Left lung (tissue), 10 donors: ENCODE results near the gene PLCL2. TPM values are rescaled to one million over a fixed set of nuclear protein-coding genes. Genes with fewer than 3 reads are reported as not detected.

Source experiments
- ATAC-seq: fragments of 200-7000 bp; cut with Tn5 transposase; one replicate; pipeline ENCODE4 v1.9.1; 2020; ENCODE audit warnings: moderate library complexity
- DNase-seq, 4 donors: peaks; one replicate each; pipeline ENCODE4 v3.0.0-alpha.2; 2013 to 2020
- H3K27ac ChIP-seq, 2 donors: fragments of 200-600 bp; sonication (generic) in 1 of 2; one replicate each; pipeline versions ENCODE4 v1.5.0 to v1.8.0; 2020 to 2021
- H3K27me3 ChIP-seq, 2 donors: fragments of 200-600 bp; sonication (generic) in 1 of 2; one replicate each; pipeline versions ENCODE4 v1.5.0 to v1.8.0; 2020 to 2021
- H3K36me3 ChIP-seq, 2 donors: fragments of 200-600 bp; sonication (generic) in 1 of 2; one replicate each; pipeline versions ENCODE4 v1.5.0 to v1.8.0; 2020 to 2021
- H3K4me1 ChIP-seq, 2 donors: fragments of 200-600 bp; one replicate each; pipeline ENCODE4 v1.8.0; 2021
- H3K4me3 ChIP-seq, 2 donors: fragments of 200-600 bp; sonication (generic) in 1 of 2; one replicate each; pipeline versions ENCODE4 v1.5.0 to v1.8.0; 2020 to 2021; ENCODE audit warnings: mild to moderate bottlenecking in 1 of 2
- H3K9me3 ChIP-seq, 2 donors: fragments of 200-600 bp; sonication (generic) in 1 of 2; one replicate each; pipeline versions ENCODE4 v1.5.0 to v1.8.0; 2020 to 2021
- intact Hi-C, 2 donors: fragments of 100-400 bp; cut with DNase I; formaldehyde crosslinking; loops; one replicate each; pipeline versions ENCODE4 v1.11.2 to v1.14.2; 2022
- polyA plus RNA-seq, 6 donors: library from polyadenylated mRNA; unstranded; fragments of 120-200 nt; gene quantifications; one replicate each; pipeline ENCODE4 v1.2.1, GENCODE V29; 2013; ENCODE audit not compliant: insufficient read length in 6 of 6
- total RNA-seq, 2 donors: library from RNA; stranded (reverse); fragmentation: NEBNext Ultra II Directional; extraction: Animal tissue kit (Norgen Biotek cat#: 25700); gene quantifications; one replicate each; pipeline ENCODE4 v1.2.1, GENCODE V29; 2021
- TF ChIP-seq, protein P1 (sequence below), 2 donors: fragments of 200-600 bp; sonication (generic) in 1 of 2; IDR thresholded peaks; one replicate each; pipeline versions ENCODE4 v1.5.0 to v1.8.0; 2021; ENCODE audit warnings: antibody characterized with exemption in 2 of 2
- donor health status: DM: no; HTN: yes; CAD: no.
- donor health status: DM: no; HTN: no; CAD: no.

Gene PLCL2
- total and polyA plus RNA-seq, 8 donors: 7.8 to 15.7 (median 10.1) TPM

DNA sequence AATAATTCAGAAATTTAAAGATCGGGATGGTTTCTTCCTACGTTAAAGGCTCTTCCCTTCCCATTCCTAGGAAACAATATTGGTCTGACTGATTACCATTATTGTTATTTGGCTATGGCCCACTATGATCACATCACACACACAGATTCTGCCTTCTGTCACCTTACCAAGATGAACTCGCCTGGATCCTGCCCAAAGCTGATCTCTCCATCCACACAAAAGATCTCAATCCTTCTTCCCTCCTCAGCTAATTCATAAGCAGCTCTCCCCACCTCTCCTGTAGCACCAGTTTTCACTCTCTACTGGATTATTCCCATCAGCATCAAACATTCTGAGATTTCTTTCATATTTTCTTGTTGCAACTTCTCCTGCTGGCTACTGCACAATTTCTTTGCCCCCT lies 25.0 kb downstream of the PLCL2 start:
- H3K36me3 ChIP-seq: no peaks in the 10 kb centered on the region
- no peak overlapping the region for H3K27ac ChIP-seq
- ATAC-seq: no peak
- H3K27me3 ChIP-seq: no peaks in the 10 kb centered on the region
- peaks cover 11 to 49% of the 10 kb centered on the region in 2 donors for H3K4me1 ChIP-seq
- no peaks in the 10 kb centered on the region for H3K9me3 ChIP-seq
- TF ChIP-seq, protein P1, sequence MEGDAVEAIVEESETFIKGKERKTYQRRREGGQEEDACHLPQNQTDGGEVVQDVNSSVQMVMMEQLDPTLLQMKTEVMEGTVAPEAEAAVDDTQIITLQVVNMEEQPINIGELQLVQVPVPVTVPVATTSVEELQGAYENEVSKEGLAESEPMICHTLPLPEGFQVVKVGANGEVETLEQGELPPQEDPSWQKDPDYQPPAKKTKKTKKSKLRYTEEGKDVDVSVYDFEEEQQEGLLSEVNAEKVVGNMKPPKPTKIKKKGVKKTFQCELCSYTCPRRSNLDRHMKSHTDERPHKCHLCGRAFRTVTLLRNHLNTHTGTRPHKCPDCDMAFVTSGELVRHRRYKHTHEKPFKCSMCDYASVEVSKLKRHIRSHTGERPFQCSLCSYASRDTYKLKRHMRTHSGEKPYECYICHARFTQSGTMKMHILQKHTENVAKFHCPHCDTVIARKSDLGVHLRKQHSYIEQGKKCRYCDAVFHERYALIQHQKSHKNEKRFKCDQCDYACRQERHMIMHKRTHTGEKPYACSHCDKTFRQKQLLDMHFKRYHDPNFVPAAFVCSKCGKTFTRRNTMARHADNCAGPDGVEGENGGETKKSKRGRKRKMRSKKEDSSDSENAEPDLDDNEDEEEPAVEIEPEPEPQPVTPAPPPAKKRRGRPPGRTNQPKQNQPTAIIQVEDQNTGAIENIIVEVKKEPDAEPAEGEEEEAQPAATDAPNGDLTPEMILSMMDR (IDR thresholded peaks at IDR 0.05): no peak
- no peak for DNase-seq
- no peak overlapping the region for H3K4me3 ChIP-seq
- intact Hi-C loops: no loop called here

DNA sequence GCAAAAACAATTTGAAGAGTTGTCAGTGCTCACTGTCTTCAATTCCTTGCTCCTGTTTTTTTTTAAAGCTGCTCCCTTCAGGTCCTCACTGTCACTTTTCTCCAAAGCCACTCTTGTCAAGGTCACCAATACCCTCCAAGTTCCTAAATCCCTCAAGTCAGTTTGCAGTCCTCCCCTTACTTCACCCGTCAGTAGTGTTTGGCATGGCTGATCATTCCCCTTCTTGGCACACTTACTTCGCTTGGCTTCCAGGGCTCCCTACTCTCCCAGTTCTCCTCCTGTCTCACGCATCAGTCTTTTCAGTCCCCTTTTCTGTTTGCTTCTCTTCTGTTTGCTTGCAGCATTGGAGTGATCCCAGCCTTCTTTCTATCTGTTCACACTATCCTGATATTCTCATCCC lies 25.5 kb downstream of the PLCL2 start:
- Histone ChIP-seq H3K27me3 (no peaks in the 10 kb centered on the region), H3K4me3 (no peak overlapping the region), H3K27ac (no peak overlapping the region), H3K4me1 (peaks cover 11 to 49% of the 10 kb centered on the region in 2 donors), H3K9me3 (no peaks in the 10 kb centered on the region), H3K36me3 (no peaks in the 10 kb centered on the region)
- DNase-seq: no peak
- no peak for ATAC-seq
- intact Hi-C loops: no loop called here
- TF ChIP-seq, protein P1 (IDR thresholded peaks at IDR 0.05): no peak

DNA sequence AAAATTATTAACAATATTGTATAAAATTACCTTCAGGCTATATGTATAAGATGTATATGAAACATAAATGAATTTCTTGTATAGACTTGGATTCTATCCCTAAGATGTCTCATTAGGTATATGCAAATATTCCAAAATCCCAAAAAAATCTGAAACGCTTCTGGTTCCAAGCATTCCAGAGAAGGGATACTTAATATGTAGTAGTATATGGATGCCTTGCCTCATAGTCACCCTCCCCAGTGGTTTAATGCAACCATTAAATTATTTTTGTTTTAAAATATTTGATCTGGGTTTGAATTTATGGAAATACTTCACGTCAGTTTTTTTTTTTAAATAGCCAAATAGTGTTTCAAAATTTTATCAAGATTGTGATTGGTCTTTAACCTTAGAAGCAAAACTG lies 27.2 kb downstream of the PLCL2 start:
- ATAC-seq: no peak
- H3K4me1 ChIP-seq: peaks cover 5 to 43% of the 10 kb centered on the region in 2 donors
- no peak overlapping the region for H3K4me3 ChIP-seq
- intact Hi-C loops: no loop called here
- H3K9me3 ChIP-seq: no peaks in the 10 kb centered on the region
- H3K27ac ChIP-seq: no peak overlapping the region
- no peaks in the 10 kb centered on the region for H3K27me3 ChIP-seq
- no peak for DNase-seq
- H3K36me3 ChIP-seq: no peaks in the 10 kb centered on the region
- TF ChIP-seq, protein P1 (IDR thresholded peaks at IDR 0.05): no peak

DNA sequence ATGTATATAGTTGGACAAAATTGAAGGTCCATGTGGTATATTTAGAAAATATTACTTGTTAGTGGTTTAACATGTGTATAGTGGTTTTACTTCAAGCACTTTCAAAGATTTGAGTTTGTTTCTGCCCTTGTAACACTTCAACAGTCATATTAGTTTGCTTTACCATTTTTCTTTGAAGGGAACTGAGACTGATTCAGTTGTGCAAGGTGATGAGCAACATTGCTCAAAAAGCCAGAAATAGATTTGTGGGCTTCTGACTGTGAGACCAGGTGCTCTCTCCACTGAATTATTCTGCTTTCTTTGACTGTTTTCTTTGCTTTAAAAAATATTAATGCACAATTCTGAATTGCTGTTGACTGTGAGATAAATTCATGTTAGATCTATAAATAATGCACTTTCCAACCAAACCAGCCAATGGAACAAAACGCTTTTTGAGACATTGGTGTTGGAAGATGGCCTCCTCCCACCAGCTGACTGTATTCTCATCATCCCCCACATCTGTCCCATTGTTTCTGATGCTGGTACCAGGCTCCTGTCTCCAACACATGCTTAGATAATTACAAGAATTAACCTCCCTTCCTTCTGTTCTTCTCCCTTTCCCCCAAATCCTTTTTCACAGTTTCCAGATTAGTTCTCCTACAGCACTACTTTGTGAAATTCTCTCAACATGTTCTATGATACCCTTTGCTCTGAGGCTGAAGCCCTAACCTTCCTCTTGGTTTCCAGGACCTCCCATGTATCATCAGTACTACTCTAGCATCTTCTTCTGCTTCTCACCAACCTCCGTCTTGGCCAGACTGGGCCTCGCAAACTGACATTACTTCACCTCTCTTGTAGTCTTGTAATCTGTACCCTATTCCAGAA lies 27.9 kb downstream of the PLCL2 start:
- Histone ChIP-seq H3K9me3 (no peaks in the 10 kb centered on the region), H3K4me3 (no peak overlapping the region), H3K27ac (no peak overlapping the region), H3K4me1 (peaks cover 0 to 39% of the 10 kb centered on the region in 2 donors), H3K27me3 (no peaks in the 10 kb centered on the region), H3K36me3 (no peaks in the 10 kb centered on the region)
- ATAC-seq (no peak), DNase-seq (no peak)
- intact Hi-C loops: no loop called here
- TF ChIP-seq, protein P1 (IDR thresholded peaks at IDR 0.05): no peak

DNA sequence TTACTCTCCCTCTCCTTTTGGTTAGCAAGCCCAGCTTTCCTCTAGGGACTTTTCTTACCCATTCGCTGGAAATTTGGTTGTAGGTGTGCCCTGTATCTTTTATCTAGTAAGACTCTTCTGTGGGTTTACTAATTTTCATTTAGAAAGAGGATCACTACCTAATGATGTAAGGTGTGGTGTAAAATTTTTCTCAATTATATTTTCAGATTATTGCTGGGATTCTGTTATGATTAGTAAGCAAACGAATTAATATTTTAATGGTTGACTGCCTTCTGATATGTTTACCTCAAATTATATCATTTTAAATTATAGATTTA lies 28.5 kb downstream of the PLCL2 start:
- H3K4me3 ChIP-seq: no peak overlapping the region
- TF ChIP-seq, protein P1 (IDR thresholded peaks at IDR 0.05): no peak
- peaks cover 0 to 33% of the 10 kb centered on the region in 2 donors for H3K4me1 ChIP-seq
- DNase-seq (no peak), ATAC-seq (no peak)
- no peaks in the 10 kb centered on the region for H3K27me3 ChIP-seq
- intact Hi-C loops: no loop called here
- H3K9me3 ChIP-seq: no peaks in the 10 kb centered on the region
- no peaks in the 10 kb centered on the region for H3K36me3 ChIP-seq
- no peak overlapping the region for H3K27ac ChIP-seq
